ENCODE data around the gene OLFM3. TPM values are rescaled to one million over a fixed set of nuclear protein-coding genes. Genes with fewer than 3 reads are reported as not detected.

OLFM3 gene
- not detected for total RNA-seq

DNA sequence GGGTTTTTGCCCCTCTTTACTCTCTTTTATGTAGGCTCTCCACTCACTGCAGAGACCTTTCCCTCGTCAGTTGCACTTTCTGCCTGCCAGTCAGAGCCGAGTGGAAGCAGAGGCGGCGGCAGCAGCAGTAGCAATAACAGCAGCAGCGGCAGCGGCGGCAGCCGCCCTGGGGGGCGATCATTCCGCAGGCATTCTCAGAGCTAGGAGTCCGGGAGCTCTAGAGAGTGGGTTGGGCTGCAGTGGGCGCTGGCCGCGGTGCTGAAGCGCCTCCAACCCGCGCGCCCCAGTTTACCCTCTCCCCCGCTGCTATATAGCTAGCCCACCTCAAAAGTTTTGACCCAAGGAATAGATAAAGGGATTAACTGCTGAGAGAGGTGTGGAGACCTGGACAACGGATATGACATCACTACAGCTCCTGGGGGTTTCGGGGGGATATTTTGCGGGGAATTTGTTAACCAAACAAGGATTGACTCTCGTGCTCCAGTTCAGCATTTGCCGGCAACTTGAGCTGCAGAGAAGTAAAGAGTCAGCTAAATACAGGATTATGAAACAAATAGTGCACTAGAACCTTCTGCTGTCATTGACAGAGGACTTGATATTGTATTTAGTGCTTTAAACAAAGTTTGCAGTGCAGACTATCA is at the start of gene OLFM3:
Gene OLFM3 (minus strand): TSS at position 102 of the 641 bp plus-strand sequence.
- H3K27me3 Mint-ChIP-seq = peaks cover 0 to 13% of the 10 kb centered on the region in 2 donors
- H3K4me1 Mint-ChIP-seq (ENCODE audit: low read depth in 2 of 2) = no peaks in the 10 kb centered on the region

DNA sequence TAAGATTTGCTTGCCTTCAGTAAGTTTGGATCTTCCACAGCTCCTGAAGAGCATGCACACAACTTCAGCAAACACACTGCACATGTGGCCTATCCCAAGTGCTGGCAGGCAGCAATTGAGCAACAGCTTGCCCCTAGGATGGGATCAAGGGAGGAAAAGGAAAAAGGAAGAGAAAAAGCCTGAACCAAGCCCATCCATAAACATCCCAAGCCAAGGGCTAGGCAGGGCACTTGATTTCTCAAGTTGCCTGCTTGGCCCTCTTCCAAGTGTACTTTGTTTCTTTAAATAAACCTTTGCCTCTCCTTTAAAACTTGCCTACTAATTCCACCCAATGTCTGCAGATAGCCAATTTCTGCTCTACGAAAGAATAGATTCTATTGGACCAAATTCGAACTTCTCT is 49.0 kb upstream of the OLFM3 start:
- H3K9me3 Mint-ChIP-seq = peaks cover 6% of the 10 kb centered on the region
- DNase-seq (ENCODE audit: low spot score) (no peak), ATAC-seq (no peak)
- no peaks in the 10 kb centered on the region for H3K36me3 Mint-ChIP-seq
- H3K4me3 Mint-ChIP-seq = no peak overlapping the region
- H3K27ac Mint-ChIP-seq = no peak overlapping the region
- H3K27me3 Mint-ChIP-seq = no peaks in the 10 kb centered on the region
- no peaks in the 10 kb centered on the region for H3K4me1 Mint-ChIP-seq (ENCODE audit: low read depth in 2 of 2)

More for the DNA sequence above, at the start of gene OLFM3:
- Mint-ChIP-seq H3K27ac (no peak within 1 kb of the TSS), H3K36me3 (no peaks in the 10 kb centered on the region), H3K4me3 (no peak within 1 kb of the TSS), H3K9me3 (peaks cover 2% of the 10 kb centered on the region)
- DNase-seq (ENCODE audit: low spot score) (no peak), ATAC-seq (no peak)

DNA sequence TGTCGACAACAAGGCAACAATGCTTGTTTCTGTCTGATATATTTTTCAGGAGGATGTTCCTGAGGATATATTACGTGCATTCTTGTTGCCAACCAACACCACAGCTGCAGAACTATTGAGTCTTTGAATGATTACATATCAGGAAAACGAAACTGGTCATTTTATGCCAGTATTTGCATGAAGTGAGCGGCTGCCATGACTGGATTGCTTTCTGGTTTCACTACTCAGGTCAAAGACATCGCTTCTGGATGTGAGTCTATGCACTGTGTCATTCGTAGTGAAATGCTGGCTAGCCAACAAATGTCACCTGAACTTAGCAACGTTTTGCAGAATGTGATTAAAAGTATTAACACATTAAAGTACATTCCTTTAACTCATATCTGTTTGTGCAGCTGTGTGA is 35.8 kb upstream of the OLFM3 start:
- ATAC-seq (no peak), DNase-seq (ENCODE audit: low spot score) (no peak)
- no peak overlapping the region for H3K4me3 Mint-ChIP-seq
- no peaks in the 10 kb centered on the region for H3K4me1 Mint-ChIP-seq (ENCODE audit: low read depth in 2 of 2)
- H3K27ac Mint-ChIP-seq = no peak overlapping the region
- H3K36me3 Mint-ChIP-seq = no peaks in the 10 kb centered on the region
- peaks cover 8% of the 10 kb centered on the region for H3K9me3 Mint-ChIP-seq
- H3K27me3 Mint-ChIP-seq = no peaks in the 10 kb centered on the region

DNA sequence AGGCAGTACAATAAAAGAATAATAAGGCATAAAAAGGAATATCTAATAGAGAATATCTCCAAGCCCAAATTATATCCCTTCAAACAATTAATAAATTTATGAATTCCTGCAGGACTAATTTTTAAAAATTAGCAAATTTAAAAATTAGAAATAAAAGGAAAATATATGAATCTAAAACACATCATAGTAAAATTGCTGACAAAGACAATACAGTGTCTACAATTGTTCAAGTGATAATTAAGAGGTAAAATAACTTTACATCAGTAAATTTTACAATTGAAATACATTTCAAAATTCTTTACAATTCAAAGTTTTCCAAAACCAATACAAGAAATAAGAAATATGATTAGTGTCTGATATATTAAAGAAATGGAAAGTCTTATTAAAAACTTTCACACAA is 22.8 kb upstream of the OLFM3 start:
- Mint-ChIP-seq H3K9me3 (peaks cover 3% of the 10 kb centered on the region), H3K4me3 (no peak overlapping the region), H3K27ac (no peak overlapping the region), H3K36me3 (no peaks in the 10 kb centered on the region), H3K27me3 (no peaks in the 10 kb centered on the region), H3K4me1 (ENCODE audit: low read depth in 2 of 2) (no peaks in the 10 kb centered on the region)
- DNase-seq (ENCODE audit: low spot score) = no peak
- no peak for ATAC-seq

DNA sequence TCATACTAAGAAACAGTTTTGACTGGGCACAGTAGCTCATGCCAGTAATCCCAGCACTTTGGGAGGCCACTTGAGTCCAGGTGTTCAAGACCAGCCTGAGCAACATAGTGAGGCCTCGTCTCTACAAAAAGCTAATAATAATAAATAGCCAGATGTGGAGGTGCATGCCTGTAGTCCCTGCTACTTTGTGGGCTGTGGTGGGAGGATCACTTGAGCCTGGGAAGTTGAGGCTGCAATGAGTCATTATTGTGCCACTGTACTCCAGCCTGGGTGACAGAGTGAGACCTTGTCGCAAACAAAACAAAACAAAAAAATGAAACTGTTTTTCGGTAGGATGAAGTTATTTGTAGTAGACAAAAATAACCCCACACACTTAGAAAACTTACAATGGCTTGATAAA is 19.0 kb upstream of the OLFM3 start:
- ATAC-seq = no peak
- Mint-ChIP-seq H3K9me3 (peaks cover 5% of the 10 kb centered on the region), H3K4me1 (ENCODE audit: low read depth in 2 of 2) (no peaks in the 10 kb centered on the region), H3K27ac (no peak overlapping the region), H3K4me3 (no peak overlapping the region), H3K27me3 (no peaks in the 10 kb centered on the region), H3K36me3 (no peaks in the 10 kb centered on the region)
- DNase-seq (ENCODE audit: low spot score) = no peak

DNA sequence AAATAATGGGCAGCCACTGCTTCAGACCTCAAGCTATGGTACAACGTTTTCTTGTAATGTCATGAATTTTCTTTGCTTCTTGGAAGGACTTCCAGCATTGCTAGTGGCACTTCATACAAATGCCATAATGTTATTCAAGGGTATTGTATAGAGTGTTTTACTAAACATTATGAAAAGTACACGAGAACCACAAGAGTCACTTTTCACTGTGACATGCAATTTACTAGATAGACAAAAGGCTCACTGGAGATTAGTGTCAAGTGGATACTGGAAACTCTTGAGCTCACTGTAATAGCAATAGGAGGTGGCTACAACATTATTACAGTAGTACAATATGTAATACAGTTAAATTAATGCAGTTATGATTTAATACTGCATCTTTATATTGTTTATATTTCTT is 5.3 kb upstream of the OLFM3 start:
- no peak overlapping the region for H3K4me3 Mint-ChIP-seq
- peaks cover 6% of the 10 kb centered on the region for H3K9me3 Mint-ChIP-seq
- no peaks in the 10 kb centered on the region for H3K4me1 Mint-ChIP-seq (ENCODE audit: low read depth in 2 of 2)

DNA sequence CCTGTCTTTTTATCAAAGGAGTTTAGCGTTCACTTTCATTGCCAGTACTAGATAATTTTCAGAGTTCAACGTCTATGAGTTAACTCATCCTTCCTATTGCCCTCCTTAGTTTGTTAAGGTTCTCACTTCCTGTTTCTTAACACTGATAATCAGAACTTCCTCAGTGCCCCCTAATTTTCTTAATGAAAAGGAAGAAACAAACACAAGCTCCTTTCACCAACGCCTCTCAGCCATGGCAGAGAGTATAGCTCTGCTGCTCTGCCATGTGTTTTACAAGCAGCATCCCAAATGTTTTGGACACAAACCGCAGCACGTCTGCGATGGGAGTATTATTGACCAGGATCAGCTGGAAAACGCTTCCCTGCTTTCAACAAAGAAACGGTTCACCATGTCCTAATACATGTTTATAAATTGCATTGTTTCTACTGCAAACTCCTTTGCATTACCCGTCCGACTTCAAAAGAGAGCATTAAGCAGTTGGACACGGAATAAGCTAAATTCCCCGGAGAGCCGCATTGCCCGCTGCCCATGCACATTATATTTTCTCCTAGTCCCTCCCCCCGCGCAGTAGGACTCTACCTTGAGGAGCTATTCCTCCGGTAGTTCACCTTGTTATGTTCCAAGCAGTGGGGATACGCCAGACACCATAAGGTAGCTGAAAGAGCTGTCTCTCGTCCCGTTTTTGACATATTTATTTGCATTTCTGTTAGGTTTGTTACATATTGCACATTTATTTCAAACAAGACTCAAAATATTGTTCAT is 561 bp downstream of the OLFM3 start:
- ATAC-seq = no peak
- DNase-seq (ENCODE audit: low spot score) = no peak
- H3K27ac Mint-ChIP-seq = no peak overlapping the region
- no peaks in the 10 kb centered on the region for H3K36me3 Mint-ChIP-seq
- no peaks in the 10 kb centered on the region for H3K4me1 Mint-ChIP-seq (ENCODE audit: low read depth in 2 of 2)
- peaks cover 0 to 13% of the 10 kb centered on the region in 2 donors for H3K27me3 Mint-ChIP-seq
- H3K9me3 Mint-ChIP-seq = peaks cover 2% of the 10 kb centered on the region
- H3K4me3 Mint-ChIP-seq = no peak overlapping the region

More for the DNA sequence above, 5.3 kb upstream of the OLFM3 start:
- peaks cover 0 to under 1% of the 10 kb centered on the region in 2 donors for H3K27me3 Mint-ChIP-seq
- no peak for ATAC-seq
- no peak overlapping the region for H3K27ac Mint-ChIP-seq
- no peaks in the 10 kb centered on the region for H3K36me3 Mint-ChIP-seq
- no peak for DNase-seq (ENCODE audit: low spot score)

DNA sequence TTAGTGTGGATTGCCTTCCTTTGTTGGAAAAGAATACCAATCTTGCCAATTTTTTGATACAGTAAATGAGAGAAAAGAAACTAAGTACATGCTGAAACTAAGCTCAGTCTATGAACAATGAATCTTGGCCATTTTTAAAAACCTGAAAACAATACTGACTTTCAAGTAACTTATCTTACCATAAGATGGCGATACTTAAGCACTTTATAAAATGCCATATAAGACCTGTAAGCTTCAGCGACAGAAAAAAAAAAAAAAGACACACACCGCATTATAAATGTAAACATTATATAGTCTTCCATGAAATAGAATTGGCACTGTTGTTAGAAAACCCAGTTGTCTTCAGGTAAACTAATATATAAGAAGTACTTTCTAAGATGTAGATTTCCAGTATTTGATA is 3.0 kb downstream of the OLFM3 start:
- H3K27me3 Mint-ChIP-seq = peaks cover 0 to 13% of the 10 kb centered on the region in 2 donors
- H3K27ac Mint-ChIP-seq = no peak overlapping the region
- H3K36me3 Mint-ChIP-seq = no peaks in the 10 kb centered on the region
- DNase-seq (ENCODE audit: low spot score) = no peak
- H3K9me3 Mint-ChIP-seq = no peaks in the 10 kb centered on the region
- no peak overlapping the region for H3K4me3 Mint-ChIP-seq
- ATAC-seq = no peak
- no peaks in the 10 kb centered on the region for H3K4me1 Mint-ChIP-seq (ENCODE audit: low read depth in 2 of 2)

DNA sequence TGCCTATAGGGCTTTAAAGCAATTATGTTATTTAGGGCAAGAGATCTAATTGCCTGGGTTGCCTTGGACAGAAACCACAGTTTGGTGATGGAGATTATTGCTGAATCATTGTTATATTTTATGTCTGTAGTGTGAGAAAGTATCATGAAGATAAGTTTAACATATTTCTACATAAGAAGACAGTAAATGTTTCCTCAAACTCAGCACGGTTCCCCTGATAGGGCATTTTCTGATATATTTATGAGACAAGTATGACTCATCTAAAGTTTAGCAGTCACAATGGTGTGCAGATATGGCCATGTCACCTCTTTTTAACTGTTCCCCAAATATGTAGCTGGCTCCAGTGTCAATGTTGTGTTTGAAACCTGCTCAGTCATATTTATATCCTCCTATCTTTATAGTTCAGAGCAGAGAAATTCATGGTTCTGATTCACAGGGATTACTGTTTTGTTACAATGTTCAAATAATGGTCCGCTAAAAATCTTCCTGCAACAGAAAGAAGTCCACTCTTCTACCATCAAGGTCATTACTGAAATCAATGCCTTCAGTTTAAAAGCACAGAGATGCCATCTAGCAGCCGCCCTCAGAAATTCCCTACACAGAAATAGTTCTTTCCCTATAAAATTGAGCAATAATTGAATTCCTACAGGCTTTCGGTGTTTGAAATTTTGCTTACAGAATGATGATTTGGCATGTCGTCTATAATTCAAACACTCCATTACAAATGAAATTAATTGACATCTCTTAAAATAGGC is 3.7 kb downstream of the OLFM3 start:
- Mint-ChIP-seq H3K4me3 (no peak overlapping the region), H3K9me3 (no peaks in the 10 kb centered on the region), H3K4me1 (ENCODE audit: low read depth in 2 of 2) (no peaks in the 10 kb centered on the region), H3K27me3 (peaks cover 0 to 13% of the 10 kb centered on the region in 2 donors), H3K36me3 (no peaks in the 10 kb centered on the region), H3K27ac (no peak overlapping the region)
- ATAC-seq = no peak
- no peak for DNase-seq (ENCODE audit: low spot score)

DNA sequence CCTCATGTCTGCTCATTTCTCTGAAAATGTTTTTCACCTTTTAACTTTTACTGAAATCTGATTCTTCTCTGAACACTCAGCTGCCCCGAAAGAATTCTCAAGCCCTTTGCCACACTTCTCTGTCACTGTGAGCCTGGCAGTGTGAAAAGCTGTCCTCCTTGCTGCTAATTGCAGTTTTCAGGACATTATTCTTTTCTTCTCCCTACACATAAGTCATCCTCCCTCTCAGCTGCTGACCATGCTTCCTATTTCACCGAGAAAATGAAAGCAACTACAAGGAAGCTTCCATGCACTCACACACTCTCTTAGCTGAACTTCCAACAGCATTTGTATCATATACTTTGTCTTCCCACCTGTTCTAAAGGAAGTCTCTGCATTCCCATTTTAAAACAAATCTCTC is 15.8 kb downstream of the OLFM3 start:
- DNase-seq (ENCODE audit: low spot score) (no peak), ATAC-seq (no peak)
- Mint-ChIP-seq H3K36me3 (no peaks in the 10 kb centered on the region), H3K9me3 (peaks cover 6% of the 10 kb centered on the region), H3K4me3 (no peak overlapping the region), H3K27ac (no peak overlapping the region), H3K4me1 (ENCODE audit: low read depth in 2 of 2) (no peaks in the 10 kb centered on the region), H3K27me3 (no peaks in the 10 kb centered on the region)

DNA sequence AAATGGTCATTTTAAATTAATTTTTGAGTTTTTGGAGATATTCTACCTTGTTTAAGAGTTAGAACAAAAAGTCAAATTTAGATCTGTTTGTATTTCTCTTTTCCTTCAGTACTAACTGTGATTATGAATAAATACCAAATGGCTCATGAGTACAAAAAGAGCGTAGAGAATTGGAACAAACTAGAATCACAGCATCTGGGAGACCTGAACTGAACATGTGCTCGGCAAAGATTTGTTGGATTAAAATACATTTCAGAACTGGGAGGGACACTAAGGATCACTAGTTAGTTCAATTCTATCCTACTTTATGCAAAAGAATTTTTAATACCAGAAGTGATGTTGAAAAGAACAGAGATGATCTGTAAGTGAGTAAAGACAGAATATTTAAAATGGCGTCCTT is 19.5 kb downstream of the OLFM3 start:
- no peak for ATAC-seq

DNA sequence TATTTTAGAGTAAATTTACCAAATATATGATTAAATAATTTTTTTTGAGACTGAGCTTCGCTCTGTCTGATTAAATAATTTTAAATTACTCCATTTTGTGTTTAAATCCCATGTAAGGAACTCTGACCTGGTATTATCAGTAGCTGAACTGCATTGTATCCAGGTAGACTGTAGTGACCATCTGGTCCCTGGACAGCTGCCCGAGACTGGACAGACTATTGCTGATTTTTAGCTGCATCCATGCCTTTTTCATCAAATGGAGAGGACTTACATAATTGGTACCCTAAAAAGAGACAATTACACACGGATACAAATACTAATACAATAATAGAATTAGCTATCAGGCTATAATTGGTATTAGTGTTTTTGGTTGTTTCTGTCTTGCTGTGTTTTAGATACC is 20.6 kb downstream of the OLFM3 start:
- H3K27me3 Mint-ChIP-seq = no peaks in the 10 kb centered on the region
- H3K4me3 Mint-ChIP-seq = no peak overlapping the region
- no peaks in the 10 kb centered on the region for H3K4me1 Mint-ChIP-seq (ENCODE audit: low read depth in 2 of 2)
- peaks cover 3% of the 10 kb centered on the region for H3K9me3 Mint-ChIP-seq
- no peak for DNase-seq (ENCODE audit: low spot score)
- H3K36me3 Mint-ChIP-seq = no peaks in the 10 kb centered on the region
- H3K27ac Mint-ChIP-seq = no peak overlapping the region
- no peak for ATAC-seq

More for the DNA sequence above, 19.5 kb downstream of the OLFM3 start:
- no peaks in the 10 kb centered on the region for H3K27me3 Mint-ChIP-seq
- no peak overlapping the region for H3K4me3 Mint-ChIP-seq
- H3K4me1 Mint-ChIP-seq (ENCODE audit: low read depth in 2 of 2) = no peaks in the 10 kb centered on the region
- no peaks in the 10 kb centered on the region for H3K36me3 Mint-ChIP-seq
- no peak for DNase-seq (ENCODE audit: low spot score)
- no peak overlapping the region for H3K27ac Mint-ChIP-seq
- peaks cover 6% of the 10 kb centered on the region for H3K9me3 Mint-ChIP-seq

DNA sequence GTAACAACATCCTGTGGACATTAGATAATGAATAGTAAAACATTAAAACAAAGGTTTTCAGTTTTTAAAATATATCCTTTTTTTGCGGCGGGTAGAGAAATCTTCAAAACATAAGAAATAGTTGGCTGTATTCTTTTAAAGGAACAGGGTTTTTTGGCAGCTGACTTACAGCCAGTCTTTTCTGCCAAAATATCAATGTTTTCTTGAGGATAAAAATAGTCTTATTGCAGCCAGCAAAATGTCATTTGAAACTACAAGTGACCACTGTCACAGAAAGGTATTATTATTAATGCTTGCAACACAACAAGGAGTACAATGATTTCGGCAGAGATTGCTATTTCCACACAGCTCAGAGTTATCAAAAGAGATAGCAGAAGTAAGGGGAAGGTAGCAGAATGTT is 21.4 kb downstream of the OLFM3 start:
- H3K27ac Mint-ChIP-seq = no peak overlapping the region
- no peaks in the 10 kb centered on the region for H3K36me3 Mint-ChIP-seq
- H3K27me3 Mint-ChIP-seq = no peaks in the 10 kb centered on the region
- no peaks in the 10 kb centered on the region for H3K9me3 Mint-ChIP-seq
- no peak overlapping the region for H3K4me3 Mint-ChIP-seq
- no peak for DNase-seq (ENCODE audit: low spot score)
- H3K4me1 Mint-ChIP-seq (ENCODE audit: low read depth in 2 of 2) = no peaks in the 10 kb centered on the region
- ATAC-seq = no peak

DNA sequence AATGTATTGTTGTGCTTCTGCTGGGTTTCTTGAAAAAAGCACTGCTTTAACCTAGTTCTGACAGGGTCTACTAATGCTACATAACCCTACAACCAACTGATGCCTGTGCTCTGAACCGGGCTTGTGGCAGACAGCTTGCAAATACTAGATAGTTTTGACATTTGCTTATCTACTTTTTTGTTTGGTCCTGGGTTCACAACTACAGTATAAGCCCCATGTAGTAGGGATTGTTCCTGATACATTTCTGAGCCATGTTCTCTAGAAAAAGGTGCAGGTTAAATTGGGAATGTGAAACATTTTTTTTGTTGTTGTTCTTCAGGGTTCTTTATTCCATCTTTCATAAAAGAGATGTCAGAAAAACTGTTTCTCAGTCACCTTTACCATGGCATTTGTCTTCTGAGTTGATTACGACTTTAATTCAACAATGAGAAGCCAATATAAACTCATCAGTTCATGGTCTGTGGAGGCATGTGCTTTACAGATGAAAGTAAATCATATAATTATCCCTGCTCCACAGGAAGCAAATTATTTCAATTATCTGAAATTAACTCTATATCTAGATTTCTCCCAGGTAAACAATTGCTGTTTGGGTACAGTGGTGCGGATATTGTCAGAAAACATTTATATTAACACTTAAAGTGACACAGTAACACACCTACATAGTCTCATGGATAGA is 22.0 kb downstream of the OLFM3 start:
- H3K4me1 Mint-ChIP-seq (ENCODE audit: low read depth in 2 of 2) = no peaks in the 10 kb centered on the region

More for the DNA sequence above, 22.0 kb downstream of the OLFM3 start:
- H3K27ac Mint-ChIP-seq = no peak overlapping the region
- ATAC-seq = no peak
- no peaks in the 10 kb centered on the region for H3K36me3 Mint-ChIP-seq
- DNase-seq (ENCODE audit: low spot score) = no peak
- no peaks in the 10 kb centered on the region for H3K27me3 Mint-ChIP-seq
- H3K4me3 Mint-ChIP-seq = no peak overlapping the region
- H3K9me3 Mint-ChIP-seq = no peaks in the 10 kb centered on the region

Measured in natural killer cell treated with Interleukin-12 subunit alpha and Interleukin-12 subunit beta and Interleukin-15 and Interleukin-18, amount 100 ng/mL, for 72 hours (primary cell).